Measurements from ENCODE around the gene SBK3.
"Not testable (repeated sequence)": the region's sequence is repeated elsewhere in the genome, so short reads cannot be mapped to it uniquely, and the experiment has no call there.

Gene SBK3, protein sequence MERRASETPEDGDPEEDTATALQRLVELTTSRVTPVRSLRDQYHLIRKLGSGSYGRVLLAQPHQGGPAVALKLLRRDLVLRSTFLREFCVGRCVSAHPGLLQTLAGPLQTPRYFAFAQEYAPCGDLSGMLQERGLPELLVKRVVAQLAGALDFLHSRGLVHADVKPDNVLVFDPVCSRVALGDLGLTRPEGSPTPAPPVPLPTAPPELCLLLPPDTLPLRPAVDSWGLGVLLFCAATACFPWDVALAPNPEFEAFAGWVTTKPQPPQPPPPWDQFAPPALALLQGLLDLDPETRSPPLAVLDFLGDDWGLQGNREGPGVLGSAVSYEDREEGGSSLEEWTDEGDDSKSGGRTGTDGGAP

DNA sequence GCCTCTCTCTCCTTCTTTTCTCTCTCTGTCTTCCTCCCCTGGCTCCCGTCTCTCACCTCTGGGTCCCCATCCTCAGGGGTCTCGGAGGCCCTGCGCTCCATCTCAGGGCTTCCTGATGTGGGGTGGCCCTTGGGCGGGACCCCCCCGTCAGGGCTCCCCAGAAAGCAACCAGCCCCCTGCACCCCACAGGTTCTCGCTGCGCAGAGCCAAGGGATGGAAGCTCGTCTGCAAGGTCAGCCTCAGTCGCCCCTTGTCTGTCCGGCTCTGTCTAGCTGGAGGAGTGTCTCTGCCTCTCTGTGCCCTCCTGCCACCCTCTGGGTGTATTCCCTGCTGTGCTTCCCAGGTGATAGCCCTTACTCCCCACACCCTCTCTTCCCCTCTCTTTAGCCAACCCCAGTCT is at the start of gene SBK3:
Gene SBK3 (minus strand): TSS at position 101 of the 400 bp plus-strand sequence. CDS start 0 bp downstream, at position 101.
- DNase-seq: no peak

GRCh38 chr19:55593096-55593772 is 47.9 kb upstream of the SBK3 start:
- no peak for DNase-seq

- no peak for DNase-seq
These were observed 47.2 kb upstream of the SBK3 start for GRCh38 chr19:55592391-55593090.

DNA sequence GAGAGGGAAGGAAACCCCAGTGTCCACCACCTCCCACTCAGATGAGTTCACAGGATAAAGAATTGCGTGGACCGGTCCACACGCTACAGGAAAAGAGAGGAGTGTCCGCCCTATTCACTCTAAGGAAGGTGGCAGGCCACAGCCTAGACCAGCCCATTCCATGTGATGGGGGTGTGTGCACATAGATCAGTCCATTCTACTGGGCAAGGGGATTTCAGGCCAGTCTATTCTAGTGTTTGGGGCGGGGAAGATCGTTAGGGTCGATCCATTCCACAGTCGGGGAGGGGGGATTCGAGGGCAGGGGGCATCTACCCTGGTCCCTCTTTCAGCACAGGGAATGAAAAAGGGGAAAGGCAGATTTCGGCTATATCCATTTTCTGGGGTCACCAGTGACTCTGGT is 46.2 kb upstream of the SBK3 start:
- no peak for DNase-seq

GRCh38 chr19:55590617-55591016 is 45.3 kb upstream of the SBK3 start:
- DNase-seq: no peak

- DNase-seq: no peak
These were observed 44.8 kb upstream of the SBK3 start for GRCh38 chr19:55590109-55590508.

DNA sequence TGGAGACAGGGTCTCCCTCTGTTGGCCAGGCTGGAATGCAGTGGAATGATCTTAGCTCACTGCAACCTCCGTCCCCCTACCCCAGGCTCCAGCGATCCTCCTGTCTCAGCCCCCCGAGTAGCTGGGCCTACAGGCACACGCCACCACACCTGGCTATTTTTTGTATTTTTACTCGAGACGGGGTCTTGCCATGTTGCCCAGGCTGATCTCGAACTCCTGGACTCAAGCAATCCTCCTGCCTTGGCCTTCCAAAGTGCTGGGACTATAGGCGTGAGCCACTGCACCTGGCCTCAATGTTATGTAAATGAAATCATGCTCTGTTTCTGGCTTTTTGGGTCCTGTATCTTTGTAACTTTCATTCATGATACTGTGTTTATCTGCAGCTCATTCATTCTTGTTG is 43.4 kb upstream of the SBK3 start:
- DNase-seq: no peak

DNA sequence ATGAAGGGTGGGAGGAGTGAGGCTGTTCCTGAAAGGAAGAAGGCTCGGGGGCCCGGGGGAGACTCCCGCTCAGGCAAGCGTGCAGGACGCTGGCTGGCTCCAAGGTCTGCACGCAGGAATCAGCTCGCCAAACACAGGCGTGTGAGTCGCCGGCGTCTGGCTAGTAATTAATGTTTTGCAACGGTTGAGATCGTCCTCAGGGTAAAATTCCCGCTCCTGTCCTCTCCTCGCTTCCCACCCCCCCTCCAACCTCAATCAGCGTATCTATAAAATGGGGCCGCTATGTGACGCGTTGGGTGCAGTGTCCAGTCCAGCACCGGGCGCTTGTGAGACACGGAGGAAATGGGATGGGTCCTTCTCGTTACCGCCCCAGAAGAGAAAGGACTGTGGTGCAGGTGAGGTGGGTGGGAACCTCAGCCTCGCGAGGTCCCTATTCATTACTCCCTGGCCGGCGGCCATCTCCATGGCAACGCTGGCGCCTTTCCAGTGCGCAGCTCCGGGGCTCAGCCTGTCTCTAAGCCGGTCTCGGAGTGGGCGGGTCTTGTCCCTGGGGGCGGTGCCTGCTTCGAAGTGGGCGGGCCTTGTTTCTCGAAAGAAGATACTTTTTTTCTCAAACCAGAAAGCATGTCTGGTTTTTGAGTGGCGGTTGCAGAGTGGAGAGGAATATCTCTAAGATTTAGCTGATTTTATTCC is 41.8 kb upstream of the SBK3 start:
- DNase-seq: peak; percentile 88

GRCh38 chr19:55585658-55586339 is 40.5 kb upstream of the SBK3 start:
- no peak for DNase-seq

GRCh38 chr19:55584871-55585270 is 39.5 kb upstream of the SBK3 start:
- DNase-seq: no peak

DNA sequence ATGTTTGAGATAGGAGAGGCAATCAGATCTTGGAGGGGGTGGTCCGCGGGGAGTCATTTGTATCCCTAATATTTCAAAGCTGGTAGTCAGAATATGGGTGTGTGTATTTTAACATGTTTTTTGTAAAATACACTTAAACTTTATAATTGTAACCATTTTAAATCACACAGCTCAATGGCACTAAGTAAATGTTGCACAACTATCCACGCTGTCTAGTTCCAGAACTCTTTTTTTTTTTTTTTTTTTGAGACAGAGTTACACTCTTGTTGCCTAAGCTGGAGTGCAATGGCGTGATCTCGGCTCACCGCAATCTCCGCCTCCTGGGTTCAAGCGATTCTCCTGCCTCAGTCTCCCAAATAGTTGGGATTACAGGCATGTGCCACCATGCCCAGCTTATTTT is 38.6 kb upstream of the SBK3 start:
- not testable (repeated sequence) for DNase-seq

GRCh38 chr19:55582284-55582683 is 36.9 kb upstream of the SBK3 start:
- DNase-seq: not testable (repeated sequence)

DNA sequence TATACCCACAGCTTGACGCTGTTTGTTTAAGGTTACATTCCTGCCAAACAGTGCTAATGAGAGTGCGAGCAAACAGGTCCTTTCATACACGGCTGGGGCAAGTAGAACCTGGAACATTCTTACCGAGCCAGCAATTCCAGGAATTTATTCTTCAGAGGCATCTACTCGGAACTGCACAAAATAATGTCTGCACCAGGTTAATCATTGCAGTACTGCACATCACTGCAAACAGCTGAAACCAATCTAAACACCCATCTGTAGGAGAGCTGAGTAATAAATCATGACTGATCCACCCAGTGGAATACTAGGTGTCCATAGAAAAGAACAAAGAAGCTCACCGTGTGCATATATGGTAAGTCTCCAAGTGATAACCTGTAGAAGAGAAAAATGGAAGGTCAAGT is 36.5 kb upstream of the SBK3 start:
- no peak for DNase-seq

DNA sequence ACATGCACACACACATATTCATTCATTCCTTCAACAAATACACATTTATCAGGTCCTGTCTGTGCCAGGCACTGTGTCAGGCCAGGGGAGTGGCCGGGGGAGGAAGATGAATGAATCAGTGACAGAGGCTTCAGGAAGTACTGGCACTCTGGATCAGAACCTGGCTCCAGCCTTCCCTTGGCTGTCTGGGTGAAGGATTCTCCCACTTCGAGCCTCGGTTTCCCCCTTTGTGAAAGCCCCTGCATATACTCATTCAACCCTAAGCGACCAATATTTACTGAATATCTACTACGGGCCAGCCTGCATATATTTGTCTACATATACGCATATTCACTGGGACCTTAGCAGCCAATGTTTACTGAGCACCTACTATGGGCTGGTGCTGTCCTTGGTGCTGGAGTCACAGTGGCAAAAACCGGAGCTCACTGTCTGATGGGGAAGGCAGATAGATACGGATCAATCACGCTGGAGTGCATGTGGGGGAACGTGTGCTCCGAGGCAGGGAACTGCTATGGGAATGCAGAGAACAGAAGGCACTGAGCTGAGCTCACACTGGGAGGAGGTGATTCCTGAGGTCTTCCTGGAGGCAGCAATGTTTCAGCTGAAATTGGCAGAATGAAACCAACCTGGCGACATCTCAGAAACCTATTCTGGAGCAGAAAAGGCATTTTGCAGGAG is 35.9 kb upstream of the SBK3 start:
- DNase-seq: no peak

- peak; percentile 89 for DNase-seq
These were observed 35.3 kb upstream of the SBK3 start, which contains the start of gene ZNF579 for GRCh38 chr19:55580628-55581144. Gene ZNF579, minus strand, starts transcription at chr19:55580848. Its CDS starts 1,209 bp downstream, at chr19:55579639.

DNA sequence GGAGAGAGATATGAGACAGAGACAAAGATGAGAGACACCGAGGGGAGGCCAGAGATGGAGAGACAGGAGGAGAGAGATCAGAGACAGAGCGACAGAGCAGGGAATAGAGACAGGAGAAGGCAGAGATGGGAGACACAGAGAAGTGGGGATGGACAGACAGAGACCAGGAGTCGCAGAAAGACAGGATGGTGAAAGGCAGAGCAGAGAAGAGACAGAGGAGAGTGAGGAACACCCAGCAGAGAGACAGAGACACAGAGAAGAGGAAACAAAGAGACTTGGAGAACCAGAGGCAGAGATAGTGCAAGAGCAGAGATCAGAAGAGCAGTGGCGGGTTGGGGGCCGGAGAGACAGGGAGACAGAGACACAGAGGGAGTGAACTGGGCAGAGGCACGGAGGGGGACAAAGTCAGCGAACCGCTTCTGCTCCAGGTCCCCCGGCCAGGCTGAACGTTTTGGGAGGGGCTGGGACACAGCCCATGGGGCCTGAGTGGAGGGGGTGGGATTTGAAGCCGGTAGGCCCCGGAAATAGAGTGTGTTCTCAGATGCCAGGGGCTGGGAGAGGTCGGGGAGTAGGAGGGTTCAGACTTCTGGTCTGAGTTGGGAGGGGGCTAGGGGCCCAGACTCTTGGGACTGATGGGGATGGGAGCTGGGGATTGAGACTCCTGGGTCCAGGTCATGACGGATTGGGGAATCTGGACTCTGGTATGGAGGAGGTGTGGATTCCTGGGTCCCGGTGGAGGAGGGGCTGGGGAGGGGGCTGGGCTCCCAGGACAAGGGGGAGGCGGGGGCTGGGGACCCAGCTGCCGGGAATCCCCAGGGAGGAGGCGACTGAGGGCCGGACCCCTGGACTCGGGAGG is 34.7 kb upstream of the SBK3 start:
- no peak for DNase-seq

- no peak for DNase-seq
These were observed 33.7 kb upstream of the SBK3 start for GRCh38 chr19:55578761-55579747.

DNA sequence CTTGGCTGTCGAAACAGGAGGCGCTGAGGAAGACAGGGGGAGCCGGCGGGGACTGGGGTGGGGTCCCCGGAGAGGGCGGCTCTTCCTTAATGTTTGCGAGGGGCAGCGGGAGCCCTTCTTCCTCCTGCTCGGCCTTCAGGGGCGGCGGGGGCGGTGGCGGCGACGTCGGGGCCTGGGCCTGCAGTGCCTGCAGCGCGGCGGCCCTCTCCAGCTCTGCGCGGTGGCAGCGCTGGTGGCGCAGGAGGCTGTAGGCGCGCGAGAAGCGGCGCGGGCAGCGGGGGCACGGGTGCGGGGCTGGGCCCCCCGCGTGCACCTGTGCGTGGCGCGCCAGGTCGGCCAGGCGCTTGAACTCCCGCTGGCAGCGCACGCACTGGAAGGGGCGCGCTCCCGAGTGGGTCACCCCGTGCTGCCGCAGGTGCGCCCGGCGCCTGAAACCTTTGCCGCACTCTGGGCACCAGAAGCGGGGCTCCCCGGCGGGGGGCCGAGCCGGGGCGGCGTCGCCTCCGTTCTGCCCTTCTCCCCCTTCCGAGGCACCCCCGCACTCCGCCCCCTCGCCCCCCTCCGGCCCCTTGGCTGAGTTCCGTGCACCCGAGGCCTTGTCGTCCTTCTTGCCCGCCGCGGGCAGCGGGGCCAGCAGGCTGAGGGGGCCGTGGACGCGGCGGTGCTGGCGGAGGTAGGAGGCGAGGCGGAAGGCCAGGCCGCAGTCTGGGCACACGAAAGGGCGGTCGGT is 32.9 kb upstream of the SBK3 start:
- no peak for DNase-seq

- no peak for DNase-seq
These were observed 31.4 kb upstream of the SBK3 start for GRCh38 chr19:55576746-55577145.

All from suppressor macrophage treated with lipopolysaccharide for 4 hours (primary cell).